GM18502 (cell line): Measurements from ENCODE around the gene IPO4.

Source experiments
- ATAC-seq: cut with Tn5 transposase; IDR thresholded peaks from one replicate; pipeline ENCODE4 v1.9.1; 2021; ENCODE audit warnings: mild to moderate bottlenecking; ENCODE audit not compliant: unreplicated experiment, poor library complexity

IPO4 gene

GRCh38 chr14:24195186-24196070, 6.8 kb upstream of the IPO4 start, which contains the start of gene TM9SF1:
Gene TM9SF1, minus strand, starts transcription at chr14:24195441. Its CDS starts 422 bp downstream, at chr14:24195019.
- peak; percentile 87 for ATAC-seq

GRCh38 chr14:24194873-24195185, 6.2 kb upstream of the IPO4 start:
- ATAC-seq = no peak

GRCh38 chr14:24194186-24194872, 5.7 kb upstream of the IPO4 start:
- ATAC-seq = no peak

GRCh38 chr14:24192933-24193332, 4.3 kb upstream of the IPO4 start:
- no peak for ATAC-seq

DNA sequence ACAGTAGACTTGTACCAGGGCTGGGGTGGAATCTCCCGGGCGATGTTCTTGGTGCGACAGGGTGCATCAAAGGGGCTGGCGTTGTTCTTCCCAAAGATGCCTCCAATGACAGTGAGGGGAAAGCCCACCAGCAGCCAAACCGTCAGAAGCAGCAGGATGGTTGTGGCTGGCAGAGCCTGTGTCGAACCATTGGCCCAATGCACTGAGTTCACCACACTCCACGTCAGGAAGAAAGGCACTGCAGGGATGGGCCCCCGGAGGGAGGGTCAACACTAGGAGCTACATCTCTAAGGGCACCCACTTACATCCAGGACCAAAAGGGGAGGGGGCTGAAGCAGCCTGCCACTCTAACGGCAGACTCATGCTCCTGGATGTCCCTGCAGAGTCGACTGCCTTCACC, 1.8 kb upstream of the IPO4 start:
- no peak for ATAC-seq

DNA sequence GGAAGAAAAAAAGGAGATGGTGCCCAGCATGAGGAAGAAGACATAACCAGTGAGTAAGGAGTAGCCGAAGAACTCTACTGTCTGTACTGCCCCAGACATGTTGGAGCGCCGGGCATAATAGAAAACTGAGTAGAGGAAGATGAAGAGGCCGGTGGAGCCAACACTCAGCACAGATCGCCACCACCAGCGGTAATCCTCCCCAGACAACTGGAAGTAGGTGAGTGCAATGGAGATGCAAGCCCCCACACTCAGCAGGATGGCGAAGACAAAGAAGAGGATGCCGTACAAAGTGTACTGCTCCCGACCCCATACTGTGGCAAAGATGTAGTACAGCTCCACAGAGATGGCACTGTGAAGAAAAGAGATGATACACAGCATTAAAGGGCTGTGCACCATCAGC, 844 bp upstream of the IPO4 start:
- no peak for ATAC-seq

GRCh38 chr14:24189059-24189375, 401 bp upstream of the IPO4 start:
- no peak for ATAC-seq

- no peak for ATAC-seq
These were observed 1.1 kb downstream of the IPO4 start for GRCh38 chr14:24187539-24187915.

DNA sequence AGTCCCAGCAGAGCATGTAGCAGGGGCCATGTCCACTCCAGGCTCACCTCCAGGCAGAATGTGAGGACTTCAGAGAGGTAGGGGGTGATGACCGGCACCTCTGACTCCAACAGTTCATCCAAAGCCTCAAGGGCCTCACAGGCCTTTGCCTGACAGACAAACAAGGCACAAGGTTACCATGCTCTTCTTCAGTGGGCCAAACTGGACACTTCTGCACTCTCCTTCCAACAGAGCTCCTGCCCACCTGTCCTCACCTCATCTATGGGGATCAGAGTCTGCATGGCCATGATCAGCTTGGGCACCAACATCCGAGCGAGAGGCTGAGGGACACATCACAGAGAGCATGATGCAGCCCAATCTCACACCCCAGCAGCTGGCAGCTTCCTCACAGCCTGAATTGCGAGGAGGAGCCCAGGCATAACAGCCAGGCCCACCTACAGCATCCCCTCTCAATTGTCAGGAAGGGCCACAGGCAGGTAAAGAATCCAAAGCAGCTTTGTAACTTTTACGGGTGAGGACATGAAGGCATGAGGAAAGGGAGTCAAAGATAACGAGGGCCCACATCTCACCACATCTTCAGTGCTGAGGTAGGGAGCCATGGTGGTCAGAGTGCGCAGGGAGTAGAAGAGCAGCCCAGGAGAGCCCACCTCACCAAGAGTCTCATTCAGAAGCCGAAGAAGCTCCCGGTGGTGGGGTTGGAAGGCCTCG, 1.6 kb downstream of the IPO4 start:
- ATAC-seq = no peak

DNA sequence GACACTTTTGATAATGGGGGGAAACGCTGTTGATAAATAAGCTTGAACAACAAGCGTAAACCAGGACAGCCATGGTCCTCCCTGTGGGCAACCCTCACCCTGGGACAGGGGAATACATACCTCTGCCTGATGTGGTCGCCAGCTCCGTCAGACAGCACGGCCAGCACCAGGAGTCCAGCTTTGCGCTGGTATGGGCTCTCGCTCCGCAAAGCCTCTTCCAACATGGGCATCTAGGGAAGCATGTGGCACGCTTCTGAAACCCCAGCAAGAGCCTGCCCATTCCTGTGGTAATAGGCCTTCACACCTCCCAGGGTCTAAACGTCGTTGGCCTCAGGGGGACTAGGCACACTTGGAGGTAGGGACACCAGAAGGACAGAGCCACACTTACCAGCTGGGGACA, 2.9 kb downstream of the IPO4 start:
- ATAC-seq = no peak

- ATAC-seq = no peak
These were observed 3.6 kb downstream of the IPO4 start for GRCh38 chr14:24185026-24185425.

DNA sequence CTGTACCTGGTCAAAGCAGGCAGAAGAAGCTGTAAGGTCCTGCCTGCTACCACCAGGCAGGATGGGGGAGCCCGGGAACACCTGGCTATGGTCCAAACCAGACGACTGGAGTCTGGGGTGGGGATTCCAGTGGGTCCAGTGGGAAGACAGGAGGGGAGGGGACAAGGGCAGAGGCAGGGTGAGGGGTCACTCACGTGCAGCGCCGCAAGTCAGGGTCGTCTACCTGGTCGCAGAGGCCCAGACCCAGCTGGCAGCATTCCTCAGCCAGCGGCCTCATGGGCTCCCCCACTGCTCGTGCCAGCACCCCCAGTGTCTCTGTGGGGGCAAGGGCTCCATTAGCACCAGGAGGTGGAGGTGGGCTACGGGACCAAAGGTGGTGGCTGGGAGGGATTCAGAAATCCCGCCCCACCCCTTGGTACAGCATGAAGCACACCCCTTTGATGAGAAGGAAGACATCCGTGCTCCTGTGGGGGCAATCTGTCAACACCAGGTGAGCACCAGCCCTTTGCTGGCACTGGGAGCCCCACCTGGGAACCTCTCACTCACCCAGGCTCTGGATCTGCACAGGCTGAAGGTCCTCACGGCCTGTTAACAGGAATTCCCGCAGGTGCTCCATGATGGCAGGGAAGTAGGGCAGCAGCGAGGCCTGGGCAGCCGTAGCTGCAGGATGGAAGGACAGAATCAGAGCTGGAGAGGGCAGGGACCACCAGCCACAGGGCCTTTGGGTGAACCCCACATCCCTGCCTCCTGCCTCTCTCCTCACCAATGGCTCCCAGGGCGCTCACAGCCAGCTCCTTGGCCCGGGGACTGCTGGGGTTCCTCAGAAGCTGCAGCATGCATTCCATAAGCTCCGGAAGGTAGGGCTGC, 4.3 kb downstream of the IPO4 start:
- no peak for ATAC-seq

DNA sequence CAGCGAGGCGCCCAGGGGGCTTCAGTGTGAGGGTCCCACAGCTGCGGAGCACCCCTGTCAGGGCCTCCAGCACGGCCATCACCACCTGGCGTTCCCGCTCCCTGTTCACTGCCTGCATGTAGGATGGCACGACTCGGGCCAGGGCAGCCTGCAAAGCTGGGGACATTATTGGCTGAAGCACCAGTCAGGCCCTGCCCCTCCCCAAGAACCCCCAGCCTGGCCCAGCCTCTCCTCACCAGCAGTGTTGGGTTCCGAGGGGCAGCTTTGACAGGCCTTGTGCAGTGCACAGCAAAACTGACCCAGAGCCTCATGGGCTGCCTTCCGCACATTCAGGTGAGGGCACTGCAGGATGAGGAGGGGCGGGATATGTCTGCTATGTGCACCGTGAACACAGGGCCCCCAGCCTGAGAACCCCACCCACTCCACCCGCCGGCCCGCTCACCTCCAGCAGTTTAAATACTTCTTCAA, 5.6 kb downstream of the IPO4 start:
- no peak for ATAC-seq

DNA sequence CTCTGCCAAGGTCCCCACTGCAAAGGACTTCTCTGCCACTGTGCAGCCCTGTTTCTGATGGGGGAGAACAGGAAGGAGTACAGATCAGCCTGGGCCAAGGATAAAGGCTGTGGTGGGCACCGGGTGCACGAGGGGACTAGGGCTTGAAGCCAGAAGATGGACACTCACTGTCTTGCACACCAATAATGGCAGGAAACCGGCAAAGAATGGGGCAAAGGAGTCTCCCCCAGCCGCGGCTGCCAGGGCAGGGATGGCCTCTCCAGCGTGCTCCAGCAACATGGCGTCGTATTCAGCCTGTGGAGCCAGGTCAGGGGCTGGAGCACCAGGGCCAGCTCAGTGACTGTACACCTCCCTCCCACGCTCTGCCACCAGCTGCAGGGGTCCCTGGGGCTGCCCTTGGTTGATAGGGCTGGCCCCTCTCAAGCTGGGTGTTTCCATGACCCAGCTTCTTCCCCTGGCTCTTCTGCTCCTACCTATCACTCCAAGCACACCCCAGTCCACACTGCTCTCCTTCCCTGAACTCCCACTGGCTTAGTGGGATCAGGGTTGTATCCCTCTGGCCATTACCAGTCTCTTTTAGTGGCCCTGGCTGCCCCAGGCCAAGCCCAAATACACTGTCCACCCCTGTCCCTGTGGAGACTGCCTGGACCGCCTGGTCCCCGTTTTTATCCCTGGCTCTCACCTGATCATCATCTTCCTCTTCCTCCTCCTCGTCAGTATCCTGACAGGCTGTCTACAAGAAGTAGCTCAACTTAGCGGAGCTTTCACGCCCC, 6.3 kb downstream of the IPO4 start:
- no peak for ATAC-seq

GRCh38 chr14:24181371-24182077, 7.1 kb downstream of the IPO4 start:
- ATAC-seq = no peak

DNA sequence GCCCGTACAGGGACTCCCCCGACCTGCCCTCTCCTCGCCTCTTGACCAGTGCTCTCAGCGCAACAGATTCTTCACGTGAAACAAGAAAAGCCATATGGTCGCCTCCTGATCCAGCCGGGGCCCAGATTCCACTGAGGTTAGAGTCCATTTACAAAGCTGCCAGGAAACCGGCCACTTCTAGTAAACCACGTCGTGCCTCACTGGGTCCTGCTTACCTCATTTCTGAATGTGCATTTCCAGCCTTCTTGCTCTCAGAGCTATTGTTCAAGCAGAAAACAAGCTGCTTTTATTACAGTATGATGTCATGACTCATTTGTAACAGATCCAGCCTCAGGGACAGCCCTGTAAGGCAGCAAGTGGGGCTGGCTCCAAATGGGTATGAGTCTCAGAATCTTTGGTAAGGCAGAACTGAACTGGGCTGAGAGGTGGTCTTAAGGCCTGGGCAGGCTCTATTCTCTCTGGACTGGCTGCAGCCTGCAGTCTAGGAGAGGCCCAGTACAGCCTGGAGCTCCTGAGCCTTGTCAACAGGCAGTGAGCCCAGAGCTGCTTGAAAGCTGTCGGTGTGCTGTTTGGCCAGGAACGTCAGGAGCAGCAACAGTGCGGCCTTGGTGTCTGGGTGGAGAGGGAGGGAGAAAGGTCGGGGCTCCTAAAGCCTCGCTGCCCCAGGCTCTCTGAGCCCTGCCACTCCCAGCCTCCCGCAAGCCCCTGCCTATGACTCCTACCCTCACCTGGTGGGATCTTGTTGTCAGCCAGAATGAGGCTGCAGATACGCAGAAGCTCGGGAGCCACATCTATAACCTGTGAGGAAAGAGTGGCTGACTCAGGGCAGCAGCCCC, 8.4 kb downstream of the IPO4 start:
- no peak for ATAC-seq

DNA sequence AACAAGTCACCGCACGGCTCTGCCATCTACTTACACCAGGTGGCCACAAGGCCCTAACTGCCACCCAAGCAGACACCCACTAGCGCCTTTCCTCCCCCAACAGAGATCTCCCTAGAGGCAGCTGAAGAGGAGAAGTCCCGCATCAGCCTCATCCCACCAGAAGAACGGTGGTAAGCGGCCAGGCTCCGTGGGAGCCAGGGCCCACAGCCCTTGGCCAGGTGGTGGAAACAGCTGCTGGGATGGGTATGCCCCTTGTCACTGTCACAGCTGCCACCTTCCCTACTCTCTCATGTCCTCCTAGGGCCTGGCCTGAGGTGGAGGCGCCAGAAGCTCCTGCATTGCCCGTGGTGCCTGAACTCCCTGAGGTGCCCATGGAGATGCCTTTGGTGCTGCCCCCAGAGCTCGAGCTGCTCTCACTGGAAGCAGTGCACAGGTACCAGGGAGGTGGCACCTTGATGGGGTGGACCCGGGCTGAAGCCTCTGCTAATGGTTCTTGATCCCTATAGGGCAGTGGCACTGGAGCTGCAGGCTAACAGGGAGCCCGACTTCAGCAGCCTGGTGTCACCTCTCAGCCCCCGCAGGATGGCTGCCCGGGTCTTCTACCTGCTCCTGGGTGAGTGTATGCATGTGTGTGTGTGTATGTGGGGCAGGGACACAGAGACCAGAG, 9.2 kb downstream of the IPO4 start:
- ATAC-seq = no peak
